ENCODE data around the gene AGRN.

AGRN gene

DNA sequence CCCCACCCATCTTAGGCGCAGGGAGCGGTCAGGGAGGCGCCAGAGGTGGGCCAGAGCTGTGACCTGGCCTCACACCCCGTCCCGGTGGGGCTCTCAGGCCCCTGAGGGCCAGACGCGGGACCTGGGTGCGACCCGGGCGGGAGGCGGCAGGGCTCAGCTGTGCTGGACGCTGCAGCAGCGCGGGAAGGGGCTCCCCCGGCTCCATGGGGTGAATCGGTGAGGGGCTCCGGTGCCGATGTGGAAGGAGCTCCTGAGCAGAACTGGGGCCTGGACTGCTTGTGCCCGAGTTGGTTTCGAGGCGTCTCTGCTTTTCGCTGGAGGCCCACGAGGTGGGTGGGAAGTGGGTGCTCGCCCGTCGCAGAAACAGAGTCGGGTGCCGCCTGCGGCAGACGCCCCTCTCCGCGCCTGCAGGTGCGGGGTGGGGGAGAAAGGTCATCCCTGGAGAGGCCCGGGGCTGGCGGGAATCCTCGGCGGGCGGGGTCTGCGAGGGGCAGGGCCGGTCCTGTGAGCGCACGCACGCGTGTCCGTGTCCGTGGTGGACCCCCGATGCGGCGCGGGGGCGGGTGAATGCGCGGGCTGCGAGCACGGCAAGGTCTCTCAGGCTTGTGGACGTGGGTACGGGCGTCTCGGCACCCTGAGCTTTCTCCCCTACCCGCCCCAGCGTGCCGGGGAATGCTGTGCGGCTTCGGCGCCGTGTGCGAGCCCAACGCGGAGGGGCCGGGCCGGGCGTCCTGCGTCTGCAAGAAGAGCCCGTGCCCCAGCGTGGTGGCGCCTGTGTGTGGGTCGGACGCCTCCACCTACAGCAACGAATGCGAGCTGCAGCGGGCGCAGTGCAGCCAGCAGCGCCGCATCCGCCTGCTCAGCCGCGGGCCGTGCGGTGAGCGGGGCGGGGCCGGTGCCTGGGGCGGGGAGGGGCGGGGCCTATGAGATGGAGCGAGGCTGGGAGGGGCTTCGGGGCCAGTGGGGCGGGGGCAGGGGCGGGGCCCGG lies 20.4 kb downstream of the AGRN start:
- Histone ChIP-seq H3K36me3 (ENCODE audit: control insufficient read depth in 2 of 2, insufficient read depth in 2 of 2, low read length in 2 of 2) (peaks cover 0 to 2% of the 10 kb centered on the region in 2 donors), H3K9me3 (ENCODE audit: control insufficient read depth in 2 of 2, low read length in 2 of 2) (no peaks in the 10 kb centered on the region), H3K27me3 (ENCODE audit: control insufficient read depth in 2 of 2, insufficient read depth in 2 of 2, low read length in 2 of 2) (peaks cover 0 to 6% of the 10 kb centered on the region in 2 donors), H3K27ac (ENCODE audit: low read depth in 2 of 2, low read length in 2 of 2) (no peak overlapping the region), H3K4me3 (ENCODE audit: low read length in 2 of 2) (peak overlapping the region; percentile 36 to 37), H3K4me1 (ENCODE audit: control insufficient read depth in 2 of 2, insufficient read depth in 2 of 2, low read length in 2 of 2) (peaks cover 8 to 9% of the 10 kb centered on the region in 2 donors), H3K9ac (ENCODE audit: low read depth in 1 of 2, low read length in 2 of 2) (no peak overlapping the region)

GRCh38 chr1:1041092-1041523 lies 21.2 kb downstream of the AGRN start:
- Histone ChIP-seq H3K27me3 (ENCODE audit: control insufficient read depth in 2 of 2, insufficient read depth in 2 of 2, low read length in 2 of 2) (peaks cover 0 to 6% of the 10 kb centered on the region in 2 donors), H3K9ac (ENCODE audit: low read depth in 1 of 2, low read length in 2 of 2) (no peak overlapping the region), H3K9me3 (ENCODE audit: control insufficient read depth in 2 of 2, low read length in 2 of 2) (no peaks in the 10 kb centered on the region), H3K36me3 (ENCODE audit: control insufficient read depth in 2 of 2, insufficient read depth in 2 of 2, low read length in 2 of 2) (peaks cover 0 to 2% of the 10 kb centered on the region in 2 donors), H3K27ac (ENCODE audit: low read depth in 2 of 2, low read length in 2 of 2) (no peak overlapping the region), H3K4me1 (ENCODE audit: control insufficient read depth in 2 of 2, insufficient read depth in 2 of 2, low read length in 2 of 2) (peaks cover 8 to 9% of the 10 kb centered on the region in 2 donors), H3K4me3 (ENCODE audit: low read length in 2 of 2) (no peak overlapping the region)

DNA sequence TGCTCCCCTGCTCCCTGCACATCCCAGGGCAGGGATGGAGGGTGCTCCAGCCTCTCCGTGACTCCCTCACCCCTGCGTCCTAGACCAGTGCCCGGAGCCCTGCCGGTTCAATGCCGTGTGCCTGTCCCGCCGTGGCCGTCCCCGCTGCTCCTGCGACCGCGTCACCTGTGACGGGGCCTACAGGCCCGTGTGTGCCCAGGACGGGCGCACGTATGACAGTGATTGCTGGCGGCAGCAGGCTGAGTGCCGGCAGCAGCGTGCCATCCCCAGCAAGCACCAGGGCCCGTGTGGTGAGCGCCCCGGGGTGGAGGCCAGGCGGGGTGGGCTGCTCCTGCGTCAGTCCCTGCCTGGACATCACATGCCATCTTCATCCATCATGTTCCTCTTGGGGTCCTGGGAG lies 22.0 kb downstream of the AGRN start:
- no peak overlapping the region for H3K9ac ChIP-seq (ENCODE audit: low read depth in 1 of 2, low read length in 2 of 2)
- no peak overlapping the region for H3K27ac ChIP-seq (ENCODE audit: low read depth in 2 of 2, low read length in 2 of 2)
- H3K27me3 ChIP-seq (ENCODE audit: control insufficient read depth in 2 of 2, insufficient read depth in 2 of 2, low read length in 2 of 2) = peaks cover 0 to 5% of the 10 kb centered on the region in 2 donors
- H3K4me3 ChIP-seq (ENCODE audit: low read length in 2 of 2) = no peak overlapping the region
- H3K36me3 ChIP-seq (ENCODE audit: control insufficient read depth in 2 of 2, insufficient read depth in 2 of 2, low read length in 2 of 2) = peaks cover 0 to 3% of the 10 kb centered on the region in 2 donors
- peaks cover 8 to 9% of the 10 kb centered on the region in 2 donors for H3K4me1 ChIP-seq (ENCODE audit: control insufficient read depth in 2 of 2, insufficient read depth in 2 of 2, low read length in 2 of 2)
- no peaks in the 10 kb centered on the region for H3K9me3 ChIP-seq (ENCODE audit: control insufficient read depth in 2 of 2, low read length in 2 of 2)

- no peak overlapping the region for H3K27ac ChIP-seq (ENCODE audit: low read depth in 2 of 2, low read length in 2 of 2)
- H3K9ac ChIP-seq (ENCODE audit: low read depth in 1 of 2, low read length in 2 of 2) = no peak overlapping the region
- peaks cover 3 to 6% of the 10 kb centered on the region in 2 donors for H3K36me3 ChIP-seq (ENCODE audit: control insufficient read depth in 2 of 2, insufficient read depth in 2 of 2, low read length in 2 of 2)
Observed at GRCh38 chr1:1042835-1043234, 22.9 kb downstream of the AGRN start.

GRCh38 chr1:1043411-1043810 lies 23.5 kb downstream of the AGRN start:
- Histone ChIP-seq H3K36me3 (ENCODE audit: control insufficient read depth in 2 of 2, insufficient read depth in 2 of 2, low read length in 2 of 2) (peaks cover 3 to 6% of the 10 kb centered on the region in 2 donors), H3K27ac (ENCODE audit: low read depth in 2 of 2, low read length in 2 of 2) (no peak overlapping the region), H3K4me1 (ENCODE audit: control insufficient read depth in 2 of 2, insufficient read depth in 2 of 2, low read length in 2 of 2) (peaks cover 8 to 9% of the 10 kb centered on the region in 2 donors), H3K9ac (ENCODE audit: low read depth in 1 of 2, low read length in 2 of 2) (no peak overlapping the region), H3K4me3 (ENCODE audit: low read length in 2 of 2) (no peak overlapping the region), H3K27me3 (ENCODE audit: control insufficient read depth in 2 of 2, insufficient read depth in 2 of 2, low read length in 2 of 2) (peaks cover 0 to 3% of the 10 kb centered on the region in 2 donors), H3K9me3 (ENCODE audit: control insufficient read depth in 2 of 2, low read length in 2 of 2) (no peaks in the 10 kb centered on the region)

More at GRCh38 chr1:1042835-1043234, 22.9 kb downstream of the AGRN start:
- Histone ChIP-seq H3K4me3 (ENCODE audit: low read length in 2 of 2) (no peak overlapping the region), H3K4me1 (ENCODE audit: control insufficient read depth in 2 of 2, insufficient read depth in 2 of 2, low read length in 2 of 2) (peaks cover 8 to 9% of the 10 kb centered on the region in 2 donors), H3K27me3 (ENCODE audit: control insufficient read depth in 2 of 2, insufficient read depth in 2 of 2, low read length in 2 of 2) (peaks cover 0 to 3% of the 10 kb centered on the region in 2 donors), H3K9me3 (ENCODE audit: control insufficient read depth in 2 of 2, low read length in 2 of 2) (no peaks in the 10 kb centered on the region)

- H3K36me3 ChIP-seq (ENCODE audit: control insufficient read depth in 2 of 2, insufficient read depth in 2 of 2, low read length in 2 of 2) = peaks cover 3 to 6% of the 10 kb centered on the region in 2 donors
- peaks cover 8 to 9% of the 10 kb centered on the region in 2 donors for H3K4me1 ChIP-seq (ENCODE audit: control insufficient read depth in 2 of 2, insufficient read depth in 2 of 2, low read length in 2 of 2)
- H3K27me3 ChIP-seq (ENCODE audit: control insufficient read depth in 2 of 2, insufficient read depth in 2 of 2, low read length in 2 of 2) = peaks cover 0 to 1% of the 10 kb centered on the region in 2 donors
Observed at GRCh38 chr1:1043921-1044320, 24.0 kb downstream of the AGRN start.

GRCh38 chr1:1044455-1045078 lies 24.6 kb downstream of the AGRN start:
- no peak overlapping the region for H3K4me3 ChIP-seq (ENCODE audit: low read length in 2 of 2)
- peaks cover 3 to 6% of the 10 kb centered on the region in 2 donors for H3K36me3 ChIP-seq (ENCODE audit: control insufficient read depth in 2 of 2, insufficient read depth in 2 of 2, low read length in 2 of 2)
- H3K9ac ChIP-seq (ENCODE audit: low read depth in 1 of 2, low read length in 2 of 2) = no peak overlapping the region
- peaks cover 8 to 9% of the 10 kb centered on the region in 2 donors for H3K4me1 ChIP-seq (ENCODE audit: control insufficient read depth in 2 of 2, insufficient read depth in 2 of 2, low read length in 2 of 2)
- no peaks in the 10 kb centered on the region for H3K27me3 ChIP-seq (ENCODE audit: control insufficient read depth in 2 of 2, insufficient read depth in 2 of 2, low read length in 2 of 2)
- H3K27ac ChIP-seq (ENCODE audit: low read depth in 2 of 2, low read length in 2 of 2) = no peak overlapping the region
- no peaks in the 10 kb centered on the region for H3K9me3 ChIP-seq (ENCODE audit: control insufficient read depth in 2 of 2, low read length in 2 of 2)

More at GRCh38 chr1:1043921-1044320, 24.0 kb downstream of the AGRN start:
- H3K4me3 ChIP-seq (ENCODE audit: low read length in 2 of 2) = no peak overlapping the region
- no peaks in the 10 kb centered on the region for H3K9me3 ChIP-seq (ENCODE audit: control insufficient read depth in 2 of 2, low read length in 2 of 2)
- H3K27ac ChIP-seq (ENCODE audit: low read depth in 2 of 2, low read length in 2 of 2) = no peak overlapping the region
- no peak overlapping the region for H3K9ac ChIP-seq (ENCODE audit: low read depth in 1 of 2, low read length in 2 of 2)

GRCh38 chr1:1045129-1045528 lies 25.2 kb downstream of the AGRN start:
- Histone ChIP-seq H3K4me3 (ENCODE audit: low read length in 2 of 2) (no peak overlapping the region), H3K9me3 (ENCODE audit: control insufficient read depth in 2 of 2, low read length in 2 of 2) (no peaks in the 10 kb centered on the region), H3K9ac (ENCODE audit: low read depth in 1 of 2, low read length in 2 of 2) (no peak overlapping the region), H3K36me3 (ENCODE audit: control insufficient read depth in 2 of 2, insufficient read depth in 2 of 2, low read length in 2 of 2) (peaks cover 3 to 6% of the 10 kb centered on the region in 2 donors), H3K27me3 (ENCODE audit: control insufficient read depth in 2 of 2, insufficient read depth in 2 of 2, low read length in 2 of 2) (no peaks in the 10 kb centered on the region), H3K27ac (ENCODE audit: low read depth in 2 of 2, low read length in 2 of 2) (no peak overlapping the region), H3K4me1 (ENCODE audit: control insufficient read depth in 2 of 2, insufficient read depth in 2 of 2, low read length in 2 of 2) (peaks cover 4 to 5% of the 10 kb centered on the region in 2 donors)

GRCh38 chr1:1046243-1046642 lies 26.3 kb downstream of the AGRN start:
- Histone ChIP-seq H3K9me3 (ENCODE audit: control insufficient read depth in 2 of 2, low read length in 2 of 2) (no peaks in the 10 kb centered on the region), H3K4me3 (ENCODE audit: low read length in 2 of 2) (no peak overlapping the region), H3K4me1 (ENCODE audit: control insufficient read depth in 2 of 2, insufficient read depth in 2 of 2, low read length in 2 of 2) (peaks cover 0 to 6% of the 10 kb centered on the region in 2 donors), H3K36me3 (ENCODE audit: control insufficient read depth in 2 of 2, insufficient read depth in 2 of 2, low read length in 2 of 2) (peaks cover 3 to 6% of the 10 kb centered on the region in 2 donors), H3K9ac (ENCODE audit: low read depth in 1 of 2, low read length in 2 of 2) (no peak overlapping the region), H3K27ac (ENCODE audit: low read depth in 2 of 2, low read length in 2 of 2) (no peak overlapping the region), H3K27me3 (ENCODE audit: control insufficient read depth in 2 of 2, insufficient read depth in 2 of 2, low read length in 2 of 2) (no peaks in the 10 kb centered on the region)

DNA sequence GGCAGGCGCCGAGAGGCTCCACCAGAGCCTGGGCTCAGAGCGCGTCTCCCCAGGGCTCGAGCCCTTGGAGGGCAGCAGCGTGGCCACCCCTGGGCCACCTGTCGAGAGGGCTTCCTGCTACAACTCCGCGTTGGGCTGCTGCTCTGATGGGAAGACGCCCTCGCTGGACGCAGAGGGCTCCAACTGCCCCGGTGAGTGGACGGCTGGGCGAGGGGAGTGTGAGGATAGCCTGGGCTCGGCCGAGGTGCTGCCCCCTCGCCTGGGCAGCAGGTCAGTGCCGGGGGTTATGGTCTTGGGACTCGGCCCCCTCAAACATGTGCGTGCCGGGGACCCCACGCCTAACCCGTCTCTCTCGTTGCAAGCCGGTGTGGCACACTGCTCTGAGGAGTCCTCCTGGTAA lies 26.8 kb downstream of the AGRN start:
- Histone ChIP-seq H3K27ac (ENCODE audit: low read depth in 2 of 2, low read length in 2 of 2) (no peak overlapping the region), H3K9ac (ENCODE audit: low read depth in 1 of 2, low read length in 2 of 2) (no peak overlapping the region), H3K4me1 (ENCODE audit: control insufficient read depth in 2 of 2, insufficient read depth in 2 of 2, low read length in 2 of 2) (peaks cover 0 to 6% of the 10 kb centered on the region in 2 donors), H3K27me3 (ENCODE audit: control insufficient read depth in 2 of 2, insufficient read depth in 2 of 2, low read length in 2 of 2) (no peaks in the 10 kb centered on the region), H3K9me3 (ENCODE audit: control insufficient read depth in 2 of 2, low read length in 2 of 2) (no peaks in the 10 kb centered on the region), H3K36me3 (ENCODE audit: control insufficient read depth in 2 of 2, insufficient read depth in 2 of 2, low read length in 2 of 2) (peaks cover 3 to 10% of the 10 kb centered on the region in 2 donors), H3K4me3 (ENCODE audit: low read length in 2 of 2) (no peak overlapping the region)

All from mucosa of rectum (tissue), 2 donors.